LoVo (cell line): ENCODE measurements around the gene UBE2L3.

Source experiments
- DNase-seq: peaks from one replicate; pipeline ENCODE4 v3.0.0-alpha.2; 2016; ENCODE audit warnings: low spot score

The UBE2L3 gene

GRCh38 chr22:21646608-21647590 lies 79.4 kb downstream of the UBE2L3 start:
- DNase-seq = peak; percentile 77

- no peak for DNase-seq
Measured at GRCh38 chr22:21650280-21650679, 82.8 kb downstream of the UBE2L3 start.

- no peak for DNase-seq
Measured at GRCh38 chr22:21650823-21651520, 83.5 kb downstream of the UBE2L3 start.

- DNase-seq = no peak
Measured at GRCh38 chr22:21651521-21652009, 84.1 kb downstream of the UBE2L3 start.

- peak; percentile 89 for DNase-seq
Measured at GRCh38 chr22:21652010-21652546, 84.6 kb downstream of the UBE2L3 start.

GRCh38 chr22:21652547-21653545 lies 85.3 kb downstream of the UBE2L3 start:
- DNase-seq = no peak

GRCh38 chr22:21657020-21657359 lies 89.5 kb downstream of the UBE2L3 start:
- DNase-seq = no peak

- peak; percentile 89 for DNase-seq
Measured at GRCh38 chr22:21657360-21658032, 90.0 kb downstream of the UBE2L3 start.

- DNase-seq = no peak
Measured at GRCh38 chr22:21659864-21660525, 92.5 kb downstream of the UBE2L3 start.

- DNase-seq = no peak
Measured at GRCh38 chr22:21660904-21661303, 93.4 kb downstream of the UBE2L3 start.

- DNase-seq = no peak
Measured at GRCh38 chr22:21661991-21662390, 94.5 kb downstream of the UBE2L3 start.

- DNase-seq = no peak
Measured at GRCh38 chr22:21663738-21664137, 96.2 kb downstream of the UBE2L3 start.

GRCh38 chr22:21665047-21665851 lies 97.7 kb downstream of the UBE2L3 start:
- DNase-seq = no peak

- DNase-seq = no peak
Measured at GRCh38 chr22:21666786-21667185, 99.3 kb downstream of the UBE2L3 start.

- DNase-seq = no peak
Measured at GRCh38 chr22:21669026-21669425, 101.5 kb downstream of the UBE2L3 start.

GRCh38 chr22:21672107-21672629 lies 104.7 kb downstream of the UBE2L3 start:
- no peak for DNase-seq
